HFFc6 (cell line): ENCODE data around the gene CLIP4. TPM values are rescaled to one million over a fixed set of nuclear protein-coding genes. Genes with fewer than 3 reads are reported as not detected.

Source experiments
- DNase-seq: peaks from one replicate; pipeline ENCODE4 v3.0.0-alpha.2; 2018
- H3K27ac Mint-ChIP-seq: 2 replicates; pipeline ENCODE4 v1.8.0; 2020; ENCODE audit warnings: mild to moderate bottlenecking, mixed read lengths
- H3K27me3 Mint-ChIP-seq: 2 replicates; pipeline ENCODE4 v1.8.0; 2021; ENCODE audit warnings: mild to moderate bottlenecking, moderate library complexity, mixed read lengths; ENCODE audit not compliant: insufficient read depth
- H3K36me3 Mint-ChIP-seq: 2 replicates; pipeline ENCODE4 v1.8.0; 2021; ENCODE audit warnings: low read depth, mixed read lengths
- H3K4me1 Mint-ChIP-seq: 2 replicates; pipeline ENCODE4 v1.8.0; 2020; ENCODE audit warnings: low read depth, mixed read lengths
- H3K4me3 Mint-ChIP-seq: 2 replicates; pipeline ENCODE4 v1.8.0; 2020; ENCODE audit warnings: mild to moderate bottlenecking, moderate library complexity, mixed read lengths
- H3K9me3 Mint-ChIP-seq: 2 replicates; pipeline ENCODE4 v1.8.0; 2020; ENCODE audit warnings: mild to moderate bottlenecking, mixed read lengths
- total RNA-seq, 6 experiments: library from RNA; stranded (reverse); fragmentation: NEBNext Ultra II Directional; extraction: Animal tissue kit (Norgen Biotek cat#: 25700); gene quantifications; 2 replicates in 1 of 6; 3 replicates in 5 of 6; pipeline ENCODE4 v1.2.3, GENCODE V29; 2021
- TF ChIP-seq, protein P1 (sequence below): fragments of 200-600 bp; sonication (generic); IDR thresholded peaks from 2 replicates; pipeline ENCODE4 v1.5.0; 2021; ENCODE audit warnings: antibody characterized with exemption, mild to moderate bottlenecking

Gene CLIP4
- total RNA-seq, 6 experiments from 2014 or later, result 33.7 to 40.9 (median 36.6) TPM

DNA sequence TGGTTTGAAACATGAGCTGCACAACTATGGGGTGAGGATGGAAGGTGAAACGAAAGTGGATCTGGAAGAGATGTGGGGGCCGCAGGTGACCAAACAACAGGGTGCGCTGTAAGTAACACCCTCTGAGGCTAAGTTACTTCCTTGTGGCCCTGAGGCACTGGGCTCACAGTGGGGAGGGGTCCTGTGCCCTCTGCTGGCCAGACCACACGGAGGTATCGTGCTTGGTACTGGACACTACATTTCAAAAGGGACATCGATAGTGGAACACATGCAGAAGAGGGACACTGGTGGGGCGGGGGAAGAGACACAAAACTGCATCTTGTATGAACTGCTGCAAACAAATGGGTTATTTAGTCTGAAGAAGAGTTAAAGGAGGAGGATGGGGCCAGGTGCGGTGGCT lies 110.6 kb downstream of the CLIP4 start:
- DNase-seq, result no peak
- peaks cover 37% of the 10 kb centered on the region for H3K27me3 Mint-ChIP-seq
- no peak overlapping the region for H3K27ac Mint-ChIP-seq
- TF ChIP-seq, protein P1, sequence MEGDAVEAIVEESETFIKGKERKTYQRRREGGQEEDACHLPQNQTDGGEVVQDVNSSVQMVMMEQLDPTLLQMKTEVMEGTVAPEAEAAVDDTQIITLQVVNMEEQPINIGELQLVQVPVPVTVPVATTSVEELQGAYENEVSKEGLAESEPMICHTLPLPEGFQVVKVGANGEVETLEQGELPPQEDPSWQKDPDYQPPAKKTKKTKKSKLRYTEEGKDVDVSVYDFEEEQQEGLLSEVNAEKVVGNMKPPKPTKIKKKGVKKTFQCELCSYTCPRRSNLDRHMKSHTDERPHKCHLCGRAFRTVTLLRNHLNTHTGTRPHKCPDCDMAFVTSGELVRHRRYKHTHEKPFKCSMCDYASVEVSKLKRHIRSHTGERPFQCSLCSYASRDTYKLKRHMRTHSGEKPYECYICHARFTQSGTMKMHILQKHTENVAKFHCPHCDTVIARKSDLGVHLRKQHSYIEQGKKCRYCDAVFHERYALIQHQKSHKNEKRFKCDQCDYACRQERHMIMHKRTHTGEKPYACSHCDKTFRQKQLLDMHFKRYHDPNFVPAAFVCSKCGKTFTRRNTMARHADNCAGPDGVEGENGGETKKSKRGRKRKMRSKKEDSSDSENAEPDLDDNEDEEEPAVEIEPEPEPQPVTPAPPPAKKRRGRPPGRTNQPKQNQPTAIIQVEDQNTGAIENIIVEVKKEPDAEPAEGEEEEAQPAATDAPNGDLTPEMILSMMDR, result peak; percentile 28; the same call in 1 of the 2 replicates
- H3K9me3 Mint-ChIP-seq, result no peaks in the 10 kb centered on the region
- no peaks in the 10 kb centered on the region for H3K36me3 Mint-ChIP-seq
- peaks cover 25% of the 10 kb centered on the region for H3K4me1 Mint-ChIP-seq
- H3K4me3 Mint-ChIP-seq, result no peak overlapping the region

DNA sequence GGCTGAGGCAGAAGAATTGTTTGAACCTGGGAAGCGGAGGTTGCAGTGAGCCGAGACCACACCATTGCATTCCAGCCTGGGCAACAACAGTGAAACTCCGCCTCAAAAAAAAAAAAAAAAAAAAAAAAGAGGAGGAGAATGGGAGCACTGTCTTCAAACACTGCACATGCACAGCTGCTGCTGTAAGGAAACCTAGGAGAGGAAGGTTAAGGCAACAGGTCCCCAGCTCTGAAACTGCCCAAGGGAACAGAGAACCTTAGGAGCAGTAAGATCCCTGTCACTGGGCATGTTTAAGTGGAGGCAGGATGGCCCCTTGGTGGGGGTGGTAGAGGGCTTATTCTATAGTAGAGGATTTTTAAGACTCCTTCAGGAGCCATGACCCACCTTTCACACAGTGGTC lies 111.2 kb downstream of the CLIP4 start:
- no peaks in the 10 kb centered on the region for H3K9me3 Mint-ChIP-seq
- DNase-seq, result no peak
- H3K36me3 Mint-ChIP-seq, result no peaks in the 10 kb centered on the region
- peaks cover 36% of the 10 kb centered on the region for H3K27me3 Mint-ChIP-seq
- H3K4me3 Mint-ChIP-seq, result no peak overlapping the region
- peaks cover 25% of the 10 kb centered on the region for H3K4me1 Mint-ChIP-seq
- TF ChIP-seq, protein P1, result no peak
- no peak overlapping the region for H3K27ac Mint-ChIP-seq

DNA sequence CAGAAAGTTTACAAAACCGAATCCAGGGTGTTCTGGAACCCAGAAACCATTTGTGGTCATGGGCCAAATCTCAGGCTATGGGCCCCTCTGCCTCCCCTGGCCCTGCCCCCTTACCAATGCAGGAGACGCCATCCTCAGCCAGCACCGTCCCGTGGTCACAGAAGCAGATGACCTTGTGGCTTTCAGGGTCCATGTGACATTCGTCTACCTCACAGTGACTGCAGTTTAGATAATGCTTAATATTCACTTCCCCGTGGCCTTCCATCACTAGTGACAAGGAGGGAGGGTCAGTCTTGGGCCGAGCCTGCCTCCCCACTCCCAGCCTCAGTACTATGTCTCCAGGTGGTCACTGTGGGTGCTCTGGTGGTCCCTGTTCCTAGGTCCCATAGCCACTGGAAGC lies 111.6 kb downstream of the CLIP4 start:
- TF ChIP-seq, protein P1, result no peak

DNA sequence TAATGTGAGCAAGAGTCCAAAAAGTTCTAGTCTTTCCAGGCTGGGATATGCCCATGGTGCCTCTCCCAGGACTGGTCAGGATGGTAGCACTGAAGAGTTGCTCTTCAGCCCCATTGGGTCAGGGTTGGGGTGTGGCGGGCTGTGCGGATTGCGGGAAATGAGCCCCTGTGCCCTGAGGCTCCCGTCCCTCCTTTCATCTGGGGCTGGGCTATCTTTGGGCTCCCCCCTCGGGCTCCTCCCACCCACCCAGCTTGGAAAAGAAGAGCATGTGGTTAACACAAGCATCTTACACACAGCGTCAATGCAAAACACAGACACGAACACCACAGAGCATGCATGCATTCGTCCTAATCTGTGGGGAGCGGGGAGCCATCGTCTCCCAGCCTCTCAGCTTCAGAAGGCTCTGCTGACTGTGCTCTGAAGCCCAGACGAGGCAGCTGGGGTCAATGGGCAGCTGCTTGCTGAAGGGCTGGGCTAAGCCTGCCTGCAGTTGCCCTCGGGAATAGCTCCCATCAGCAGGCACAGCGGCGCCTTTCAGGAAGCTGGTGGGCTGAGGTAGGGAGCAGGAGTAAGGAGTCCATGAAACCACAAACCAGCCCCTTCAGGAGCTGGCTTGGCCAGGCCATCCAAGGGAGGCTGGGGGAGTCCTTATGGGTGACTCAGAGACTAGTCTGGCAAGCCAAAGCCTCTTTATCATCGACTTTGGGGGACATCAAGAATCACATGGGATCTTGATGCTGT lies 112.9 kb downstream of the CLIP4 start:
- Mint-ChIP-seq H3K27me3 (peaks cover 51% of the 10 kb centered on the region), H3K27ac (no peak overlapping the region; the same call in 1 of the 2 replicates), H3K4me3 (no peak overlapping the region), H3K4me1 (peaks cover 25% of the 10 kb centered on the region), H3K9me3 (no peaks in the 10 kb centered on the region), H3K36me3 (no peaks in the 10 kb centered on the region)
- peak; percentile 41 for DNase-seq
- TF ChIP-seq, protein P1, result no peak

More for the DNA sequence above, 111.6 kb downstream of the CLIP4 start:
- H3K27me3 Mint-ChIP-seq, result peaks cover 41% of the 10 kb centered on the region
- peaks cover 25% of the 10 kb centered on the region for H3K4me1 Mint-ChIP-seq
- H3K4me3 Mint-ChIP-seq, result no peak overlapping the region
- no peaks in the 10 kb centered on the region for H3K9me3 Mint-ChIP-seq
- H3K27ac Mint-ChIP-seq, result no peak overlapping the region
- no peak for DNase-seq
- H3K36me3 Mint-ChIP-seq, result no peaks in the 10 kb centered on the region

DNA sequence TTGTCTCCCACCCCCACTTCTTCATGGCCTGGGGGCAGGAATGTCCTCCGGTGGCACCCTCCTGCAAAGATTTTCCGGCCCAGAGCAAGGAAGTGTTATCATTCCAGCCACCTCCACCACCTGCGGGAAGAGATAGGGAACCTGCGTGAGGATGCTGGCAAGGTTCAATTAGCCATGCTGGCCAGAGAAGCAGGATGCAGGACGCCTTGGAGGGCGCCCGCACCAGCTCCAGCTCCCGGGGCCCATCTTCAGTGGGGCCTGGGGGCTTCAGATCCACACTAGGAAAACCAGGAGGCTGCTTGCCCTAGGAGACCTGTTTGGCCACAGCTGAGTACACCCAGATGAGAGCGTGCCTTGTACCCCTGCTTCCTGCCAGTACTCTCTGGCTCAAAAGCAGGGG lies 113.7 kb downstream of the CLIP4 start:
- Mint-ChIP-seq H3K27ac (no peak overlapping the region), H3K27me3 (peaks cover 58% of the 10 kb centered on the region), H3K4me1 (peaks cover 20% of the 10 kb centered on the region), H3K9me3 (no peaks in the 10 kb centered on the region), H3K4me3 (no peak overlapping the region), H3K36me3 (no peaks in the 10 kb centered on the region)
- no peak for DNase-seq
- TF ChIP-seq, protein P1, result no peak
